ENCODE results near the gene DOCK8. TPM values are rescaled to one million over a fixed set of nuclear protein-coding genes. Genes with fewer than 3 reads are reported as not detected.

Gene DOCK8
- total and polyA plus RNA-seq, 2 of the 4 experiments (the other 2 are of a cell fraction) = not detected

DNA sequence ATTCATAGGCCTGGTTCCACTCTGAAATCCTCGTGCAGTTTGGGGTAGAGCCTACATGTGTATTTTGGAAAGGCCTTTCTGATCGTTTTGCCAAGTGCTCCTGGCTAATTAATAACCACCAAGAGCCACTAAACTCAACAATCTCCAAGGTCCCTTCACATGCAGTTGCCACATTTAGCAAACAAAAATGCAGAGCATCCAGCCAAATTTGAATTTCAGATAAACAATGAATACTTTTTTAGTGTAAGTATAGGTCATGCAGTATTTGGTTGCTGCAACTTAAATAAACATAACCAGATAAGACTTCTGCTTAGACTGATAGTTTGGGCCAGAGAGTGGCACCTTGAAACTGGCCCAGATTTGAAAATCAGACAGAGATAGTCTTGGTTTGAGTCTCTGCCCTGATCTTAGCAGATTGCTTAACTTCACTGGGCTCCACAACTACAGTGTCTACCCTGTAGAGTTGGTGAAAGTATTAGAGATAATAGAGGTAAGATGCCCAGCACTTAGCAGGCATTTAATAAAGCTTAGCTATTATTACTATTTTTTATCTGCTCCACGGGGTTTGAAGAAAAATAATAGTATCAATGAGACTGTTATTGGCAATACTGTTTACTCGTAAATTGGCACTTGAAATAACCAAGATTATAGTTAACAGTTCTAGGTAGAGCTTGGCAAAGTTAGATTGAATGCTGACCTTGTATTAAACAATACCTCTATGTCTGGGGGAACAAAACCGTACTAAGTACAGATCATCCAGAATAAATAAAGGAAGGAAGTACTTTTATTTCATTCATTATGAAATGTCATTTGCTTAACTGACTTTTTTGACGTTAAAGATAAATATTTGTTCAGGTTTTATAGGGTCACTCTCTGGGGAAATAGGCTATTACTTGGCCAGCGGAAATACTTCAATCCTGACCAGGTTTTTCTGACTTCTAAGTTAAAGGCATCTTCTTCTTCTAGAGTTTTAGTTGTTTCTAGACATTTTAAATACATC, 274.8 kb downstream of the DOCK8 start:
- Histone ChIP-seq H3K36me3 (ENCODE audit: control insufficient read depth, insufficient read depth, low read length) (no peaks in the 10 kb centered on the region), H3K79me1 (ENCODE audit: low read depth in 1 of 2, low read length in 2 of 2) (no peaks in the 10 kb centered on the region), H2BK15ac (ENCODE audit: low read depth, low read length) (no peak overlapping the region), H3K9me3 (ENCODE audit: control insufficient read depth, insufficient read depth, low read length) (no peaks in the 10 kb centered on the region), H3K27ac (ENCODE audit: insufficient read depth, low read length) (no peak overlapping the region), H3K18ac (ENCODE audit: low read depth, low read length) (no peak overlapping the region), H2BK20ac (ENCODE audit: low read depth, low read length) (no peak overlapping the region), H3K14ac (replicated peaks; ENCODE audit: low read depth, low read length) (no peak overlapping the region), H4K8ac (ENCODE audit: low read depth in 2 of 2, low read length in 2 of 2) (no peak overlapping the region), H4K20me1 (ENCODE audit: insufficient read depth, low read length) (no peaks in the 10 kb centered on the region), H2BK120ac (ENCODE audit: low read depth, low read length) (no peak overlapping the region), H3K4me2 (ENCODE audit: low read depth, low read length) (no peak overlapping the region), H4K91ac (ENCODE audit: insufficient read depth, low read depth, low read length) (no peak overlapping the region), H3K9ac (ENCODE audit: low read depth, low read length) (no peak overlapping the region), H3K4ac (ENCODE audit: low read depth, low read length) (no peak overlapping the region), H3K56ac (ENCODE audit: extremely low read depth, insufficient read depth, low read length) (no peak overlapping the region), H4K5ac (ENCODE audit: low read depth, low read length) (no peak overlapping the region), H3K23ac (ENCODE audit: low read depth, low read length) (no peak overlapping the region), H2BK5ac (ENCODE audit: low read depth, low read length, poor library complexity, severe bottlenecking) (no peak overlapping the region), H3K9me1 (ENCODE audit: insufficient read depth, low read length) (no peaks in the 10 kb centered on the region), H2AFZ (replicated peaks; ENCODE audit: low read length, poor library complexity) (no peak overlapping the region), H3K4me3 (ENCODE audit: insufficient read depth, low read depth, low read length) (no peak overlapping the region), H2AK9ac (replicated peaks; ENCODE audit: low read depth, low read length, poor library complexity) (no peak overlapping the region), H2AK5ac (ENCODE audit: low read depth, low read length) (no peak overlapping the region), H3K4me1 (ENCODE audit: control insufficient read depth, insufficient read depth, low read length) (no peaks in the 10 kb centered on the region), H3K27me3 (ENCODE audit: control insufficient read depth, insufficient read depth, low read length) (peaks cover 8% of the 10 kb centered on the region)
- dilution Hi-C loops (cut with HindIII; ENCODE audit: low sequenced_read_pairs, unreplicated experiment) = no loop called here
- in situ Hi-C loops (cut with MboI; ENCODE audit: low sequenced_read_pairs) = no loop called here
- WGBS, 2 experiments (ENCODE audit: extremely low coverage in 2 of 2, insufficient read length in 1 of 2) = no CpG with 5 or more reads among the region's 7 CpGs
- ChIA-PET POLR2A (ENCODE audit: unreplicated experiment) (no interaction called here), CTCF (interaction anchor here (0.7 to 1.4 kb wide), 2 partner anchors 14 to 23 kb away, joined by 3 to 4 read pairs; no protein-coding TSS in a partner anchor)
- ATAC-seq (ENCODE audit: low read depth) (peak; percentile 70), DNase-seq (no peak)
- intact Hi-C loops (cut with micrococcal nuclease) = no loop called here
- BruUV-seq (replicated peaks) = no TSS peak
- TF ChIP-seq BHLHE40 (IDR thresholded peaks at IDR 0.05; ENCODE audit: low read depth, low read length) (no peak), MXI1 (IDR thresholded peaks at IDR 0.05; ENCODE audit: borderline replicate concordance, low read depth, low read length) (no peak), FOS (IDR thresholded peaks at IDR 0.05; ENCODE audit: low read depth, low read length) (no peak), MAZ (IDR thresholded peaks at IDR 0.05; ENCODE audit: borderline replicate concordance, low read depth, low read length) (no peak), CEBPB (IDR thresholded peaks at IDR 0.05; ENCODE audit: low read depth, low read length) (no peak), RCOR1 (IDR thresholded peaks at IDR 0.05; ENCODE audit: insufficient replicate concordance, low read length) (no peak), SMC3 (IDR thresholded peaks at IDR 0.05; ENCODE audit: low read depth, low read length) (no peak), NFE2L2 (IDR thresholded peaks at IDR 0.05; ENCODE audit: low read depth, low read length) (no peak), MAFK (IDR thresholded peaks at IDR 0.05; ENCODE audit: low read depth, low read length) (no peak), POLR2A (IDR thresholded peaks at IDR 0.05; ENCODE audit: low read depth, low read length) (no peak), RAD21 (IDR thresholded peaks at IDR 0.05; ENCODE audit: low read length) (no peak)
- TF ChIP-seq, protein P1, sequence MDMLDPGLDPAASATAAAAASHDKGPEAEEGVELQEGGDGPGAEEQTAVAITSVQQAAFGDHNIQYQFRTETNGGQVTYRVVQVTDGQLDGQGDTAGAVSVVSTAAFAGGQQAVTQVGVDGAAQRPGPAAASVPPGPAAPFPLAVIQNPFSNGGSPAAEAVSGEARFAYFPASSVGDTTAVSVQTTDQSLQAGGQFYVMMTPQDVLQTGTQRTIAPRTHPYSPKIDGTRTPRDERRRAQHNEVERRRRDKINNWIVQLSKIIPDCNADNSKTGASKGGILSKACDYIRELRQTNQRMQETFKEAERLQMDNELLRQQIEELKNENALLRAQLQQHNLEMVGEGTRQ (IDR thresholded peaks at IDR 0.05; ENCODE audit: low read depth, low read length) = no peak
- TF ChIP-seq, protein P2, sequence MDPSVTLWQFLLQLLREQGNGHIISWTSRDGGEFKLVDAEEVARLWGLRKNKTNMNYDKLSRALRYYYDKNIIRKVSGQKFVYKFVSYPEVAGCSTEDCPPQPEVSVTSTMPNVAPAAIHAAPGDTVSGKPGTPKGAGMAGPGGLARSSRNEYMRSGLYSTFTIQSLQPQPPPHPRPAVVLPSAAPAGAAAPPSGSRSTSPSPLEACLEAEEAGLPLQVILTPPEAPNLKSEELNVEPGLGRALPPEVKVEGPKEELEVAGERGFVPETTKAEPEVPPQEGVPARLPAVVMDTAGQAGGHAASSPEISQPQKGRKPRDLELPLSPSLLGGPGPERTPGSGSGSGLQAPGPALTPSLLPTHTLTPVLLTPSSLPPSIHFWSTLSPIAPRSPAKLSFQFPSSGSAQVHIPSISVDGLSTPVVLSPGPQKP (IDR thresholded peaks at IDR 0.05; ENCODE audit: borderline replicate concordance, low read depth, low read length) = no peak
- TF ChIP-seq, protein P3, sequence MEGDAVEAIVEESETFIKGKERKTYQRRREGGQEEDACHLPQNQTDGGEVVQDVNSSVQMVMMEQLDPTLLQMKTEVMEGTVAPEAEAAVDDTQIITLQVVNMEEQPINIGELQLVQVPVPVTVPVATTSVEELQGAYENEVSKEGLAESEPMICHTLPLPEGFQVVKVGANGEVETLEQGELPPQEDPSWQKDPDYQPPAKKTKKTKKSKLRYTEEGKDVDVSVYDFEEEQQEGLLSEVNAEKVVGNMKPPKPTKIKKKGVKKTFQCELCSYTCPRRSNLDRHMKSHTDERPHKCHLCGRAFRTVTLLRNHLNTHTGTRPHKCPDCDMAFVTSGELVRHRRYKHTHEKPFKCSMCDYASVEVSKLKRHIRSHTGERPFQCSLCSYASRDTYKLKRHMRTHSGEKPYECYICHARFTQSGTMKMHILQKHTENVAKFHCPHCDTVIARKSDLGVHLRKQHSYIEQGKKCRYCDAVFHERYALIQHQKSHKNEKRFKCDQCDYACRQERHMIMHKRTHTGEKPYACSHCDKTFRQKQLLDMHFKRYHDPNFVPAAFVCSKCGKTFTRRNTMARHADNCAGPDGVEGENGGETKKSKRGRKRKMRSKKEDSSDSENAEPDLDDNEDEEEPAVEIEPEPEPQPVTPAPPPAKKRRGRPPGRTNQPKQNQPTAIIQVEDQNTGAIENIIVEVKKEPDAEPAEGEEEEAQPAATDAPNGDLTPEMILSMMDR (conservative IDR thresholded peaks at IDR 0.05; ENCODE audit: low read depth, low read length) = no peak
